ENCODE measurements around the gene IFNAR1.
A peak's percentile ranks its signal among the peaks of the same experiment; 100 is the strongest.

IFNAR1 gene

DNA sequence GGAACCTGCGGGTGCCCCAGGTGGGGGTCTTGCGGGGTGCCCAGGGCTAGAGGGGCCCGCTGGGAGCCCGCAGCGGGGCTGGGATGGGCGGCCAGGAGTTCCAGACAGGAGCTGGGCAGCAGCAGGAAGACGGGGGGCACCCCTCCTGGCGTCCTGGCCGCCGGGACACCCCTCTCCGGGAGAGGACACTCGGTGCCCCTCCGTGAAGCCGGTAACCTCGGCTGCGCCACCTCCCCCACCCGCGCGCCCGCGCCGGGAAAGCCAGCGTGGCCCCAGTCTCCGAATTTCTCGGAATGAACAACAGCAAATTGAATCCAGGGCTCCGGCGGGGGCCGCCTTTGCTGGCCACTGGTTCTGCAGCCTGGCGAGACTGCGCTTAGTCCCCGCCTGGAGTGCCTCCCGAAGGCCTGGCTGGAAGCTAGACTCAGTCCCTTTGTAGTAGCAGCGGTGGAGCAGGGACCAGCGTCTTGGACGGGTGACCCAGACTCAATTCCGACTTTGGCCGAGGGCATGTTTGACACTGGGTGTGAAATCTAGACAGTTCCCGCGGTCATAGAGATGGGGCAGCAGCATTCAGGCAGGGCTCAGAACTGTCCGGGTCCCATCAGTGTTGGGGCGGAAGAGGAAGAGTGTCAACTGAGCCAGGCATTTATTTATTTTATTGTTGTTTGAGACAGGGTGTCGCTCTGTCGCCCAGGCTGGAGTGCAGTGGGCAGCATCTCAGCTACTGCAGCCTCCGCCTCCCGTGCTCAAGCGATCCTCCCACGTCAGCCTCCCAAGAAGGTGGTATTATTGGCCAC is 79.2 kb downstream of the IFNAR1 start:
- Histone ChIP-seq H3K36me3 (ENCODE audit: insufficient read depth, low read length) (no peaks in the 10 kb centered on the region), H3K79me2 (ENCODE audit: insufficient read depth, low read length) (peaks cover 59% of the 10 kb centered on the region)

GRCh38 chr21:33406493-33406892 is 81.7 kb downstream of the IFNAR1 start:
- peaks cover 44% of the 10 kb centered on the region for H4K20me1 ChIP-seq (ENCODE audit: insufficient read depth, low read length, poor library complexity, severe bottlenecking)
- no peak overlapping the region for H2AFZ ChIP-seq (ENCODE audit: low read length)
- H3K27me3 ChIP-seq (ENCODE audit: insufficient read depth, low read length, poor library complexity, severe bottlenecking): no peaks in the 10 kb centered on the region
- peak overlapping the region; percentile 90 for H3K4me2 ChIP-seq (ENCODE audit: low read depth, low read length, poor library complexity, severe bottlenecking)
- no peaks in the 10 kb centered on the region for H3K9me2 ChIP-seq (replicated peaks; ENCODE audit: low read depth, low read length)
- TF ChIP-seq EZH2phosphoT487 (IDR thresholded peaks at IDR 0.05; ENCODE audit: borderline replicate concordance) (no peak), CTCF (conservative IDR thresholded peaks at IDR 0.05; ENCODE audit: low read length) (no peak)
- H3K79me2 ChIP-seq (ENCODE audit: insufficient read depth, low read length): peaks cover 80% of the 10 kb centered on the region
- H3K9me3 ChIP-seq (ENCODE audit: insufficient read depth, low read depth, low read length): no peaks in the 10 kb centered on the region
- H3K9ac ChIP-seq (ENCODE audit: low read depth, low read length, poor library complexity, severe bottlenecking): peak overlapping the region; percentile 96
- H3F3A ChIP-seq (ENCODE audit: low read depth): no peaks in the 10 kb centered on the region
- H3K4me1 ChIP-seq (ENCODE audit: insufficient read depth, low read length, poor library complexity, severe bottlenecking): peaks cover 34% of the 10 kb centered on the region
- peak overlapping the region; percentile 86 for H3K4me3 ChIP-seq (ENCODE audit: low read length, poor library complexity, severe bottlenecking)
- peaks cover 7% of the 10 kb centered on the region; the same call in 1 of the 2 replicates for H3K36me3 ChIP-seq (ENCODE audit: insufficient read depth, low read length)

More for the DNA sequence above, 79.2 kb downstream of the IFNAR1 start:
- H3F3A ChIP-seq (ENCODE audit: low read depth): no peaks in the 10 kb centered on the region
- H3K4me2 ChIP-seq (ENCODE audit: low read depth, low read length, poor library complexity, severe bottlenecking): peak overlapping the region; percentile 90
- H3K9me3 ChIP-seq (ENCODE audit: insufficient read depth, low read depth, low read length): no peaks in the 10 kb centered on the region
- TF ChIP-seq CTCF (conservative IDR thresholded peaks at IDR 0.05; ENCODE audit: low read length) (no peak), EZH2phosphoT487 (IDR thresholded peaks at IDR 0.05; ENCODE audit: borderline replicate concordance) (no peak)
- peaks cover 39% of the 10 kb centered on the region for H3K4me1 ChIP-seq (ENCODE audit: insufficient read depth, low read length, poor library complexity, severe bottlenecking)
- H2AFZ ChIP-seq (ENCODE audit: low read length): peak overlapping the region; percentile 76
- H4K20me1 ChIP-seq (ENCODE audit: insufficient read depth, low read length, poor library complexity, severe bottlenecking): peaks cover 32% of the 10 kb centered on the region
- H3K9ac ChIP-seq (ENCODE audit: low read depth, low read length, poor library complexity, severe bottlenecking): peak overlapping the region; percentile 96
- no peaks in the 10 kb centered on the region for H3K27me3 ChIP-seq (ENCODE audit: insufficient read depth, low read length, poor library complexity, severe bottlenecking)
- H3K4me3 ChIP-seq (ENCODE audit: low read length, poor library complexity, severe bottlenecking): peak overlapping the region; percentile 86
- H3K9me2 ChIP-seq (replicated peaks; ENCODE audit: low read depth, low read length): no peaks in the 10 kb centered on the region

All from Loucy (cell line).